ENCODE data around the gene PRR5L.

DNA sequence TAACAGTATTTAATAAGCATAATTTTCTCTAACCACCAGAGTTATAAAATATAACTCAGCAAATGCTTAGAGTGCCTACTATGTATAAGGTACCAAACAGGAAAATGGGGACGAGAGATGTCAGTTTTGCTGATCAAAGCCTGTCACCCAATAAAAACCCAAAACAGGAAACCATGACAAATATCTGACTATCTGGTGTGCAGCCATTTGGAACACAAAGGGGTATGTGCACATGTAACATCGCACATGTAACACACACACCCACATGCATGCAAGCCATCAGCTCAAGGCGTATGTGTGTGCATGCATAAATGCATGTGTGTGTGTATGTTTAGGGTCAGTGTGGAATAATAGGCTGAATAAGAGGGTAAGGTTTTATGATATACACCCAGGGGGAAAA is 64.2 kb downstream of the PRR5L start:
- TF ChIP-seq CTCF (IDR thresholded peaks at IDR 0.05; ENCODE audit: insufficient read depth, low read length) (no peak), POLR2AphosphoS5 (IDR thresholded peaks at IDR 0.05; ENCODE audit: low read depth) (no peak), SPI1 (IDR thresholded peaks at IDR 0.05; ENCODE audit: borderline replicate concordance, low read depth) (no peak)
